Fibroblast of villous mesenchyme (primary cell): ENCODE measurements around the gene MAFG. TPM values are rescaled to one million over a fixed set of nuclear protein-coding genes. Genes with fewer than 3 reads are reported as not detected.

Source experiments
- DNase-seq: peaks from one replicate; pipeline ENCODE4 v3.0.0-alpha.2; 2010; ENCODE audit warnings: low read depth
- H3K4me3 ChIP-seq: 2 replicates; pipeline ENCODE4 v1.5.1; 2011; ENCODE audit warnings: low read depth, mild to moderate bottlenecking, low read length
- CTCF ChIP-seq: IDR thresholded peaks from 2 replicates; pipeline ENCODE4 v1.5.1; 2012; ENCODE audit warnings: low read depth, mild to moderate bottlenecking, low read length; ENCODE audit not compliant: insufficient read depth
- total RNA-seq: library from RNA; depleted of rRNA; stranded (reverse); fragments of >200 nt; gene quantifications from 2 replicates; pipeline ENCODE4 v1.2.3, GENCODE V29; 2012

The MAFG gene
- total RNA-seq, 1 donor: 23.3 TPM

GRCh38 chr17:81924557-81925532, 2.7 kb downstream of the MAFG start:
- no peak for TF ChIP-seq CTCF
- DNase-seq: no peak
- no peak overlapping the region for H3K4me3 ChIP-seq

- H3K4me3 ChIP-seq: peak overlapping the region; percentile 45
- peak; percentile 91 for DNase-seq
- TF ChIP-seq CTCF: no peak
Observed at GRCh38 chr17:81923302-81924260, 4.0 kb downstream of the MAFG start.

- H3K4me3 ChIP-seq: peak overlapping the region; percentile 45
- DNase-seq: no peak
- TF ChIP-seq CTCF: no peak
Observed at GRCh38 chr17:81922566-81923301, 4.8 kb downstream of the MAFG start.

- no peak for DNase-seq
- TF ChIP-seq CTCF: no peak
- no peak overlapping the region for H3K4me3 ChIP-seq
Observed at GRCh38 chr17:81921996-81922565, 5.5 kb downstream of the MAFG start.

- no peak for DNase-seq
- no peak for TF ChIP-seq CTCF
- H3K4me3 ChIP-seq: no peak overlapping the region
Observed at GRCh38 chr17:81921537-81921862, 6.0 kb downstream of the MAFG start.
